C4-2B (cell line): ENCODE results near the gene CALCOCO1.
A peak's percentile ranks its signal among the peaks of the same experiment; 100 is the strongest.
"Not testable (repeated sequence)": the region's sequence is repeated elsewhere in the genome, so short reads cannot be mapped to it uniquely, and the experiment has no call there.

Experiments used
- H3K27ac ChIP-seq: fragments of 450-650 bp; 2 replicates; pipeline ENCODE4 v1.5.1; 2017
- ZFX ChIP-seq: fragments of 450-650 bp; IDR thresholded peaks from 2 replicates; pipeline ENCODE4 v1.6.1; 2017
- TF ChIP-seq, protein P1 (sequence below): fragments of 450-650 bp; conservative IDR thresholded peaks from 2 replicates; pipeline ENCODE4 v1.5.1; 2017; ENCODE audit warnings: mild to moderate bottlenecking

CALCOCO1 gene

GRCh38 chr12:53764615-53765014 lies 37.4 kb upstream of the CALCOCO1 start:
- no peak overlapping the region for H3K27ac ChIP-seq
- TF ChIP-seq ZFX: no peak
- TF ChIP-seq, protein P1, sequence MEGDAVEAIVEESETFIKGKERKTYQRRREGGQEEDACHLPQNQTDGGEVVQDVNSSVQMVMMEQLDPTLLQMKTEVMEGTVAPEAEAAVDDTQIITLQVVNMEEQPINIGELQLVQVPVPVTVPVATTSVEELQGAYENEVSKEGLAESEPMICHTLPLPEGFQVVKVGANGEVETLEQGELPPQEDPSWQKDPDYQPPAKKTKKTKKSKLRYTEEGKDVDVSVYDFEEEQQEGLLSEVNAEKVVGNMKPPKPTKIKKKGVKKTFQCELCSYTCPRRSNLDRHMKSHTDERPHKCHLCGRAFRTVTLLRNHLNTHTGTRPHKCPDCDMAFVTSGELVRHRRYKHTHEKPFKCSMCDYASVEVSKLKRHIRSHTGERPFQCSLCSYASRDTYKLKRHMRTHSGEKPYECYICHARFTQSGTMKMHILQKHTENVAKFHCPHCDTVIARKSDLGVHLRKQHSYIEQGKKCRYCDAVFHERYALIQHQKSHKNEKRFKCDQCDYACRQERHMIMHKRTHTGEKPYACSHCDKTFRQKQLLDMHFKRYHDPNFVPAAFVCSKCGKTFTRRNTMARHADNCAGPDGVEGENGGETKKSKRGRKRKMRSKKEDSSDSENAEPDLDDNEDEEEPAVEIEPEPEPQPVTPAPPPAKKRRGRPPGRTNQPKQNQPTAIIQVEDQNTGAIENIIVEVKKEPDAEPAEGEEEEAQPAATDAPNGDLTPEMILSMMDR: no peak

DNA sequence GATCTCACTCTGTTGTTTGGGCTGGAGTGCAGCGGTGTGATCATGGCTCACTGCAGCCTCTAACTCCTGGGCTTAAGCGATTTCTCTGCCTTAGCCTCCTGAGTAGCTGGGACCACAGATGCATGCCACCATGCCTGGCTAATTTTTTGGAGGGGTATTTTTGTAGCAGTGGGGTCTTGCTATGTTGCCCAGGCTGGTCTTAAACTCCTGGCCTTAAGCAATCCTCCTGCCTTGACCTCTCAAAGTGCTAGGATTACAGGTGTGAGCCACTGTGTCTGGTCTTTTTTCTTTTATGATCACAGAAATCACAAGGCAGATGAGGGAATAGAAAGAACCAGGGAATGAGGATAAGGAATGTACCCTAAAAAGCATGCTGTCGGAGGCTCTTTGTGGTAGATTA lies 35.5 kb upstream of the CALCOCO1 start:
- not testable (repeated sequence) for H3K27ac ChIP-seq

GRCh38 chr12:53761306-53761705 lies 34.1 kb upstream of the CALCOCO1 start:
- no peak overlapping the region for H3K27ac ChIP-seq
- TF ChIP-seq ZFX: no peak
- TF ChIP-seq, protein P1: no peak

- no peak overlapping the region for H3K27ac ChIP-seq
- TF ChIP-seq ZFX: no peak
- TF ChIP-seq, protein P1: no peak
Observed at GRCh38 chr12:53759261-53759660, 32.0 kb upstream of the CALCOCO1 start.

DNA sequence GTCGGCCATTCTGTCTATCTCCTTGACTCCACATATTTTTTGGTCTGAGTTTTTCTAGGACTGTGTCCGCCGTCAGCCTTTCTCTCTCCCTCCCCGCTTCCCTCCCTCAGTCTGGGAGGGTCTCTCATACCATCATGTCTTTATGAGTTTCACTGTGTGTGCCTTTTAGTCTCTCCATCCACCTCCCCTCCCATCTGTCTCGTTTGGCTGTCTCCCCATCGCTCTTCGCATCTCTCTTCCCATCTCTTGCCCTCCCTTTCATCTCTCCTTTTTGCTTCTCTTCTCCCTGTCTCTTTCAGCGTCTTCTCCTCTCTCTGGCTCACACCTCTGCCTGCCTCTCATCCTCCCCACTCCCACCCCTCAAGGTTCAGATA lies 31.5 kb upstream of the CALCOCO1 start:
- H3K27ac ChIP-seq: no peak overlapping the region
- no peak for TF ChIP-seq ZFX
- TF ChIP-seq, protein P1: no peak

GRCh38 chr12:53758081-53758729 lies 31.0 kb upstream of the CALCOCO1 start:
- H3K27ac ChIP-seq: no peak overlapping the region
- TF ChIP-seq, protein P1: no peak

GRCh38 chr12:53757101-53757770 lies 30.0 kb upstream of the CALCOCO1 start:
- peak overlapping the region; percentile 95 for H3K27ac ChIP-seq
- no peak for TF ChIP-seq ZFX
- TF ChIP-seq, protein P1: peak; percentile 97
